K562 (cell line): ENCODE data around the gene IL27RA.

Experiments
- JUN ChIP-seq, 2 experiments: sonication (generic) in 1 of 2; formaldehyde crosslinking in 1 of 2; IDR thresholded peaks; 2 replicates each; pipeline versions ENCODE4 v1.6.1 to v1.8.0; 2012 to 2022; ENCODE audit warnings: borderline replicate concordance in 2 of 2, mild to moderate bottlenecking in 2 of 2, improper control_type of control experiment in 1 of 2, low read depth in 1 of 2, low read length in 1 of 2, missing genetic modification reagents in 1 of 2
- ZNF197 ChIP-seq: fragments of 200-800 bp; sonication (Bioruptor generic); IDR thresholded peaks from 2 replicates; pipeline ENCODE4 v1.6.1; 2016; ENCODE audit warnings: low read depth, missing genetic modification characterization, missing compliant biosample characterization
- TF ChIP-seq, protein P1 (sequence below), 3 experiments: IDR thresholded peaks in 2 of 3; conservative IDR thresholded peaks in 1 of 3; 2 replicates each; pipeline ENCODE4 v1.5.1; 2011 to 2012; ENCODE audit warnings: low read length in 3 of 3, mild to moderate bottlenecking in 3 of 3, control low read depth in 2 of 3, improper control_type of control experiment in 1 of 3, inconsistent platforms in 1 of 3, low read depth in 1 of 3, mixed read lengths in 1 of 3, moderate library complexity in 1 of 3; ENCODE audit not compliant: insufficient read depth in 2 of 3

DNA sequence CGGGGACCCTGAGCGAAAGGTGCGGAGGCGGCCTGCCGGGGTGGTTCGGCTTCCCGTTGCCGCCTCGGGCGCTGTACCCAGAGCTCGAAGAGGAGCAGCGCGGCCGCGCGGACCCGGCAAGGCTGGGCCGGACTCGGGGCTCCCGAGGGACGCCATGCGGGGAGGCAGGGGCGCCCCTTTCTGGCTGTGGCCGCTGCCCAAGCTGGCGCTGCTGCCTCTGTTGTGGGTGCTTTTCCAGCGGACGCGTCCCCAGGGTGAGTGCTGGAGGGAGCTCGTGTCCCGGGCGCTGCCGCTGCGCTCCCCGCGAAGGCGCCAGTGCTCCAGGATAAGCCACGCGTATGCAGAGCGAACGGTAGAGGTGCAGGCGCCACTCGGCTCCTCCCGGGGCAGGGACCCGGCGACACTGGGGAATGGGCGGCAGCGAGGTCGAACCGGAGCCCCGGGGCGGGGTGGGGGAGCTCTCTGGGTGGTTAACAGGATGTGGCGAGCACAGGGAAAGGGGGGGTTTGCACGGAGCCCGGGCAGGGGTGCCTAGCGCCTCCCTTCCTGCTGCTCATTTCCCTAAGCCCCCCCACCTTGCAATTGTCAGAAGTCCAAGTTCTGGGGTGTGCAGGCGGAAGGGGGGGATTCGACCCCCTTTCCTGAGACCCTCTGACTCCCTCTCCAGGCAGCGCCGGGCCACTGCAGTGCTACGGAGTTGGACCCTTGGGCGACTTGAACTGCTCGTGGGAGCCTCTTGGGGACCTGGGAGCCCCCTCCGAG lies at the start of gene IL27RA:
- TF ChIP-seq, protein P1, sequence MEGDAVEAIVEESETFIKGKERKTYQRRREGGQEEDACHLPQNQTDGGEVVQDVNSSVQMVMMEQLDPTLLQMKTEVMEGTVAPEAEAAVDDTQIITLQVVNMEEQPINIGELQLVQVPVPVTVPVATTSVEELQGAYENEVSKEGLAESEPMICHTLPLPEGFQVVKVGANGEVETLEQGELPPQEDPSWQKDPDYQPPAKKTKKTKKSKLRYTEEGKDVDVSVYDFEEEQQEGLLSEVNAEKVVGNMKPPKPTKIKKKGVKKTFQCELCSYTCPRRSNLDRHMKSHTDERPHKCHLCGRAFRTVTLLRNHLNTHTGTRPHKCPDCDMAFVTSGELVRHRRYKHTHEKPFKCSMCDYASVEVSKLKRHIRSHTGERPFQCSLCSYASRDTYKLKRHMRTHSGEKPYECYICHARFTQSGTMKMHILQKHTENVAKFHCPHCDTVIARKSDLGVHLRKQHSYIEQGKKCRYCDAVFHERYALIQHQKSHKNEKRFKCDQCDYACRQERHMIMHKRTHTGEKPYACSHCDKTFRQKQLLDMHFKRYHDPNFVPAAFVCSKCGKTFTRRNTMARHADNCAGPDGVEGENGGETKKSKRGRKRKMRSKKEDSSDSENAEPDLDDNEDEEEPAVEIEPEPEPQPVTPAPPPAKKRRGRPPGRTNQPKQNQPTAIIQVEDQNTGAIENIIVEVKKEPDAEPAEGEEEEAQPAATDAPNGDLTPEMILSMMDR (IDR thresholded peaks at IDR 0.05 in 2 of 3, conservative IDR thresholded peaks at IDR 0.05 in 1 of 3; ENCODE audit: insufficient read depth in 2 of 3, low read depth in 1 of 3, low read length in 3 of 3) = peak; percentile 80 to 91 (median 84)
- peak; percentile 12; the same call in 1 of the 2 replicates for TF ChIP-seq JUN (IDR thresholded peaks at IDR 0.05; ENCODE audit: borderline replicate concordance, low read depth, low read length)
- no peak for TF ChIP-seq JUN (CRISPR knock-in tag; IDR thresholded peaks at IDR 0.05; ENCODE audit: borderline replicate concordance)
- no peak for TF ChIP-seq ZNF197
